Ovary (tissue), 9 donors: Measurements from ENCODE around the gene SRC. TPM values are rescaled to one million over a fixed set of nuclear protein-coding genes. Genes with fewer than 3 reads are reported as not detected.
A peak's percentile ranks its signal among the peaks of the same experiment; 100 is the strongest.

Experiments
- DNase-seq, 5 donors: peaks; one replicate each; pipeline ENCODE4 v3.0.0-alpha.2; 2019 to 2020
- H3K27ac ChIP-seq, 2 donors: fragments of 200-600 bp; one replicate each; pipeline versions ENCODE4 v1.5.1 to v1.8.0; 2019 to 2022
- H3K27me3 ChIP-seq: fragments of 200-600 bp; one replicate; pipeline ENCODE4 v1.8.0; 2022
- H3K36me3 ChIP-seq: fragments of 200-600 bp; sonication (generic); one replicate; pipeline ENCODE4 v1.5.1; 2019
- H3K4me1 ChIP-seq: one replicate; pipeline ENCODE4 v1.8.1; 2013; ENCODE audit warnings: mild to moderate bottlenecking, moderate library complexity; ENCODE audit not compliant: insufficient read depth
- H3K4me3 ChIP-seq: fragments of 200-600 bp; sonication (generic); one replicate; pipeline ENCODE4 v1.5.1; 2017
- H3K9me3 ChIP-seq, 2 donors: fragments of 200-600 bp in 1 of 2; sonication (generic) in 1 of 2; one replicate each; pipeline versions ENCODE4 v1.5.1 to v1.8.1; 2013 to 2019; ENCODE audit warnings: mild to moderate bottlenecking in 1 of 2, moderate library complexity in 1 of 2
- EP300 ChIP-seq: sonication (generic); formaldehyde crosslinking; IDR thresholded peaks from one replicate; pipeline ENCODE4 v1.6.1; 2017; ENCODE audit warnings: antibody characterized with exemption
- POLR2A ChIP-seq: fragments of 450-650 bp; IDR thresholded peaks from one replicate; pipeline ENCODE4 v1.6.1; 2017; ENCODE audit warnings: antibody characterized with exemption, mild to moderate bottlenecking, moderate library complexity
- WGBS, 3 donors: extraction: QIAGEN DNeasy Blood & Tissue Kit in 1 of 3; methylation state at CpG; one replicate each; pipeline versions ENCODE4 v1.1.5 to v1.1.7; 2013 to 2017; 5-methylcytosine and 5-hydroxymethylcytosine counted together
- intact Hi-C, 4 donors: fragments of 100-400 bp; cut with DNase I; formaldehyde crosslinking; loops; one replicate each; pipeline versions ENCODE4 v1.11.0 to v1.15.1; 2022 to 2023
- polyA plus RNA-seq, 2 donors: library from polyadenylated mRNA; stranded (reverse); fragments of 200-250 nt in 1 of 2; fragments of 350-450 nt in 1 of 2; fragmentation: Illumina TruSeq in 1 of 2; extraction: RNeasy Lipid Tissue Mini Kit (QIAGEN cat#74804) in 1 of 2; gene quantifications; one replicate each; pipeline ENCODE4 v1.2.3, GENCODE V29; 2013 to 2014
- total RNA-seq, 7 donors: library from RNA; depleted of rRNA in 2 of 7; stranded (reverse); fragments of >200 nt in 2 of 7; fragmentation: NEBNext Ultra II Directional in 3 of 7; extraction: Animal tissue kit (Norgen Biotek cat#: 25700) in 3 of 7; gene quantifications; one replicate each; pipeline versions ENCODE4 v1.1.0 to v1.2.4, GENCODE V29; 2016 to 2023
- TF ChIP-seq, protein P1 (sequence below), 3 donors: fragments of 450-650 bp in 2 of 3; fragments of 200-600 bp in 1 of 3; IDR thresholded peaks; one replicate each; pipeline versions ENCODE4 v1.5.1 to v1.8.0; 2016 to 2022; ENCODE audit warnings: antibody characterized with exemption in 3 of 3, mild to moderate bottlenecking in 1 of 3
- donor health status: DM: no; HTN: no; CAD: no; lungs with moderate emphysema.
- donor health status: DM: no; HTN: no; CAD: no.
- donor health status: Bipolar disorder and iron deficiency.
- donor health status: DM: yes; HTN: yes; CAD: no.
- donor health status: DM: no; HTN: no; CAD: no.
- donor health status: DM: yes; HTN: yes; CAD: no.

SRC gene
- total and polyA plus RNA-seq, 9 donors = 17.0 to 72.7 (median 34.7) TPM

DNA sequence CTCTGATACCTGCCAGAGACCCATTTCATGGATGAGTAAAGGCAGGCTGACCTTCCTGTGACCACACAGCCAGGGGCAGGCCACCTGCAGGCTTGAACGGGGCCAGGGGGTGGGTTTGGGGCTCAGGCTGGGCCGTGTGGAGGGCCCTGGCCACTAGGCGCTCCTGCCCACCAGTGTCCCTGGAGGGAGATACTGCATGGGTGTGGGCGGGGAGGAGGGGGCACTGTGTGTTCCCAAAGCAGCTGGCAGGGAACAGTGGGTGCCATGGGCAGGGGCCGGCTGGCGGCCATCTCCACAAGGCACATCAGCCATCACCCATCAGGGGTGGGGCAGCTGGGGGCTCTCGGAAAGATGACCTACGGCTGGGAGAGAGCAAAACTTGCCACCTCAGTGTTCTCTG is 15.4 kb downstream of the SRC start:
- Histone ChIP-seq H3K4me1 (peaks cover 8% of the 10 kb centered on the region), H3K9me3 (no peaks in the 10 kb centered on the region), H3K36me3 (no peaks in the 10 kb centered on the region), H3K27ac (no peak overlapping the region), H3K27me3 (no peaks in the 10 kb centered on the region), H3K4me3 (no peak overlapping the region)
- intact Hi-C loops = no loop called here
- DNase-seq = peak in 2 of 5 donors; percentile 12 to 28
- 78 to 83% (median 79%) methylated on average over 8 of the region's 8 CpGs for WGBS, 3 donors
- no peak for TF ChIP-seq POLR2A
- TF ChIP-seq, protein P1, sequence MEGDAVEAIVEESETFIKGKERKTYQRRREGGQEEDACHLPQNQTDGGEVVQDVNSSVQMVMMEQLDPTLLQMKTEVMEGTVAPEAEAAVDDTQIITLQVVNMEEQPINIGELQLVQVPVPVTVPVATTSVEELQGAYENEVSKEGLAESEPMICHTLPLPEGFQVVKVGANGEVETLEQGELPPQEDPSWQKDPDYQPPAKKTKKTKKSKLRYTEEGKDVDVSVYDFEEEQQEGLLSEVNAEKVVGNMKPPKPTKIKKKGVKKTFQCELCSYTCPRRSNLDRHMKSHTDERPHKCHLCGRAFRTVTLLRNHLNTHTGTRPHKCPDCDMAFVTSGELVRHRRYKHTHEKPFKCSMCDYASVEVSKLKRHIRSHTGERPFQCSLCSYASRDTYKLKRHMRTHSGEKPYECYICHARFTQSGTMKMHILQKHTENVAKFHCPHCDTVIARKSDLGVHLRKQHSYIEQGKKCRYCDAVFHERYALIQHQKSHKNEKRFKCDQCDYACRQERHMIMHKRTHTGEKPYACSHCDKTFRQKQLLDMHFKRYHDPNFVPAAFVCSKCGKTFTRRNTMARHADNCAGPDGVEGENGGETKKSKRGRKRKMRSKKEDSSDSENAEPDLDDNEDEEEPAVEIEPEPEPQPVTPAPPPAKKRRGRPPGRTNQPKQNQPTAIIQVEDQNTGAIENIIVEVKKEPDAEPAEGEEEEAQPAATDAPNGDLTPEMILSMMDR (IDR thresholded peaks at IDR 0.05) = no peak
- no peak for TF ChIP-seq EP300

DNA sequence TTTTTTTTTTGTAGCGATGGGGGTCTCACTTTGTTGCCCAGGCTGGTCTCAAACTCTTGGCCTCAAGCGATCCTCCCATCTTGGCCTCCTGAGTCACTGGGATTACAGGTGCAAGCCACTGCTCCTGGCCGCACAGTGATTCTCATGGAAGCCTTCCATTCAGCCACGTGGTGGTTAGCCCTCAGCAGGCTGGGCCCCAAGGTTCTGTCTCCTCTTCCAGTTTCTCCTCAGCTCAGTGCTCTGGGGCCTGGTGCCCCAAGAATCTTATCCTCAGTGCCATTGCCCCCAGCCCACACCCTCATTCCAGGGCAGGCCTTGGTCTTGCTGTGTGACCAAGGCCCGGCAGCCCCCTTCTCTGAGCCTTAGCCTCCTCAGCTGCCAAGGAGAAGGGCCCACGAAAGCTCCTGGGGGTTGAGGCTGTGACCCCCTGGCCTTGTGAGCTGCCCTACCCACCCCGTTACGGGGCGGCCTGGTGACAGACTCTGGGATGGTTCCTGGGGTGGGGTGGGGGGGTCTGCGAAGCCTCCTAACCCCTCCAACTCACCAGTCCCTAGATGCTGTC is 16.4 kb downstream of the SRC start:
- H3K27ac ChIP-seq = no peak overlapping the region
- peak in 2 of 5 donors; percentile 13 to 21 for DNase-seq

GRCh38 chr20:37362821-37363220 is 16.9 kb downstream of the SRC start:
- intact Hi-C loops = no loop called here
- Histone ChIP-seq H3K27ac (no peak overlapping the region), H3K4me3 (no peak overlapping the region), H3K36me3 (no peaks in the 10 kb centered on the region), H3K9me3 (no peaks in the 10 kb centered on the region), H3K27me3 (no peaks in the 10 kb centered on the region), H3K4me1 (peaks cover 7% of the 10 kb centered on the region)
- DNase-seq = peak in 2 of 5 donors; percentile 11 to 17
- TF ChIP-seq, protein P1 (IDR thresholded peaks at IDR 0.05) = no peak
- TF ChIP-seq EP300 (no peak), POLR2A (no peak)
- WGBS, 3 donors = 95 to 98% (median 96%) methylated on average over 9 of the region's 9 CpGs

More for the DNA sequence above, 16.4 kb downstream of the SRC start:
- Histone ChIP-seq H3K4me1 (peaks cover 7% of the 10 kb centered on the region), H3K4me3 (no peak overlapping the region), H3K27me3 (no peaks in the 10 kb centered on the region), H3K36me3 (no peaks in the 10 kb centered on the region), H3K9me3 (no peaks in the 10 kb centered on the region)
- intact Hi-C loops = no loop called here
- no peak for TF ChIP-seq EP300
- TF ChIP-seq, protein P1 (IDR thresholded peaks at IDR 0.05) = no peak
- TF ChIP-seq POLR2A = no peak
- WGBS, 3 donors = 78 to 89% (median 82%) methylated on average over 10 of the region's 10 CpGs

DNA sequence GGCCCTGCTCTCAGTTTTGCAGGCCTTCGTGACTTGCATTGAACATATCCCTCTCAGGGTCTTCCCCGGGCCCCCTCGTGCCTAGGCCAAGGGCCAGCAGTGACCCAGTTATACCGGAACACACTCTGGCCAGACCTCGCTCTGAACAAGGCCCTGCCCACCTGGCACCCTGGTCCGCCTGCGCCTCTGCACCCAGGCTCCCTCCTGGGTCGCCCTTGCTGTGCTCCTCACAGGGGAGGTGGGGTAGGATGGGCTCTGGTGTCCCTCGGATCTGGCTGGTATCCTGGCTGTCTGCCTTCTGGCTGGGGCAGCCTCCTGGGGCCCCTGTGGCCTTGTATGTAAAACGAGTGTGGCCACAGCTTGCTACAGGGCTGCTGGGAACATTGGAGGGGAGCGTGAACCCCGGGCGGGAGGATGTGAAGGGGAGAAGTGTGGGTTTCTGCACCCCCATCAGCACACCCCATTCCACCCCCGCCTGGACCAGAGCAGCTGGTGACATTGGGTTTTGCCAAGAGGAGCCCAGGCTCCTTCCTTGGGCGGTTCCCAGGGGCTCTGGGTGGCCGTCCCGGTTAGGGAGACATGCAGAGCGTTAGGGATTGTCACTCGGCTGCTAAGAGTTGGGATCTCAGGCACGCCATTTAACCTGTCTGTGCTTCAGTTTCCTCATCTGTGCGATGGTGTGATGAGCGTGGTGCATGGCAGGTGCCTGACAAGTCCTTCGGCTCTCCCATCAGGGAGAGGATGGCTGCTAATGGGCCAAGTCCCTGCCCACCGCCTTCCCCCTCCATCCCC is 17.5 kb downstream of the SRC start:
- H3K27me3 ChIP-seq = no peaks in the 10 kb centered on the region
- no peaks in the 10 kb centered on the region for H3K36me3 ChIP-seq
- H3K4me1 ChIP-seq = peaks cover 3% of the 10 kb centered on the region
- 83 to 86% (median 85%) methylated on average over 24 of the region's 24 CpGs for WGBS, 3 donors
- DNase-seq = peak in 1 of 5 donors; percentile 31
- TF ChIP-seq POLR2A (no peak), EP300 (no peak)
- TF ChIP-seq, protein P1 (IDR thresholded peaks at IDR 0.05) = no peak
- H3K27ac ChIP-seq = no peak overlapping the region
- no peaks in the 10 kb centered on the region for H3K9me3 ChIP-seq
- no peak overlapping the region for H3K4me3 ChIP-seq
- intact Hi-C loops = no loop called here
